Parathyroid adenoma (tissue), 2 donors: ENCODE data around the gene SLC16A1.

ENCODE experiments used
- H2AFZ ChIP-seq: fragments of 300-600 bp; sonication (generic); one replicate; pipeline ENCODE4 v1.7.0; 2017; ENCODE audit warnings: antibody characterized with exemption, mild to moderate bottlenecking
- H3K27ac ChIP-seq: fragments of 300-600 bp; sonication (generic); one replicate; pipeline ENCODE4 v1.7.0; 2017
- H3K27me3 ChIP-seq: fragments of 300-600 bp; sonication (generic); one replicate; pipeline ENCODE4 v1.7.0; 2017; ENCODE audit warnings: low read length; ENCODE audit not compliant: control insufficient read depth, insufficient read depth
- H3K36me3 ChIP-seq: fragments of 300-600 bp; sonication (generic); one replicate; pipeline ENCODE4 v1.7.0; 2017; ENCODE audit warnings: low read length; ENCODE audit not compliant: control insufficient read depth, insufficient read depth
- H3K4me1 ChIP-seq: fragments of 300-600 bp; sonication (generic); one replicate; pipeline ENCODE4 v1.7.0; 2017; ENCODE audit warnings: control low read depth
- H3K4me2 ChIP-seq: fragments of 300-600 bp; sonication (generic); one replicate; pipeline ENCODE4 v1.7.0; 2017; ENCODE audit warnings: low read length
- H3K4me3 ChIP-seq: fragments of 300-600 bp; sonication (generic); one replicate; pipeline ENCODE4 v1.7.0; 2017; ENCODE audit warnings: low read depth, low read length
- H3K79me2 ChIP-seq: fragments of 300-600 bp; sonication (generic); one replicate; pipeline ENCODE4 v1.7.0; 2017; ENCODE audit warnings: control low read depth
- H3K9ac ChIP-seq: fragments of 300-600 bp; sonication (generic); one replicate; pipeline ENCODE4 v1.7.0; 2017; ENCODE audit warnings: mild to moderate bottlenecking
- H3K9me3 ChIP-seq: fragments of 300-600 bp; sonication (generic); one replicate; pipeline ENCODE4 v1.7.0; 2017; ENCODE audit warnings: low read length; ENCODE audit not compliant: control insufficient read depth
- CTCF ChIP-seq: fragments of 300-600 bp; sonication (generic); IDR thresholded peaks from one replicate; pipeline ENCODE4 v1.7.0; 2017; ENCODE audit warnings: antibody characterized with exemption, mild to moderate bottlenecking
- donor health status: primary hyperparathyroidism.

The SLC16A1 gene

GRCh38 chr1:112870887-112871646, 84.9 kb downstream of the SLC16A1 start:
- Histone ChIP-seq H3K9me3 (no peaks in the 10 kb centered on the region), H3K9ac (no peak overlapping the region), H3K27me3 (no peaks in the 10 kb centered on the region), H3K4me3 (no peak overlapping the region), H3K36me3 (no peaks in the 10 kb centered on the region), H2AFZ (no peak overlapping the region), H3K4me1 (no peaks in the 10 kb centered on the region), H3K4me2 (no peak overlapping the region), H3K79me2 (no peaks in the 10 kb centered on the region), H3K27ac (no peak overlapping the region)
- TF ChIP-seq CTCF, result no peak

DNA sequence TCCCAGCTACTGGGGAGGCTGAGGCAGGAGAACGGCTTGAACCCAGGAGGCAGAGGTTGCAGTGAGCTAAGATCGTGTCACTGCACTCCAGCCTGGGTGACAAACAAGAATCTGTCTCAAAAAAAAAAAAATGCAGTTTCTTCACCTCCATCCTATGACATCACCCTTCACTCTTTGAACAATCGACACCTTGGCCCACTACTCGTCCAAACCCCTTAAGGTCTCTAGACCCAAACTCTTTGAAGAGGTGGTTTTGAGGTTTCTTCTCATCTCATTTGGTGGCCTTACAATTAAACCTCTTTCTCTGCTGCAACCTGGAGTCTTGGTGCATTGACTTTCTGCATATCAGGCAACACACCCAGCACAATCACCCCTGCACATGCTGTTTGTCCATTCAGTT, 86.1 kb downstream of the SLC16A1 start:
- no peak overlapping the region for H3K4me2 ChIP-seq
- no peaks in the 10 kb centered on the region for H3K9me3 ChIP-seq
- H3K4me1 ChIP-seq, result no peaks in the 10 kb centered on the region
- H2AFZ ChIP-seq, result no peak overlapping the region
- no peaks in the 10 kb centered on the region for H3K79me2 ChIP-seq
- H3K27ac ChIP-seq, result no peak overlapping the region
- no peaks in the 10 kb centered on the region for H3K36me3 ChIP-seq
- no peak overlapping the region for H3K4me3 ChIP-seq
- H3K9ac ChIP-seq, result no peak overlapping the region
- no peaks in the 10 kb centered on the region for H3K27me3 ChIP-seq
- TF ChIP-seq CTCF, result no peak

DNA sequence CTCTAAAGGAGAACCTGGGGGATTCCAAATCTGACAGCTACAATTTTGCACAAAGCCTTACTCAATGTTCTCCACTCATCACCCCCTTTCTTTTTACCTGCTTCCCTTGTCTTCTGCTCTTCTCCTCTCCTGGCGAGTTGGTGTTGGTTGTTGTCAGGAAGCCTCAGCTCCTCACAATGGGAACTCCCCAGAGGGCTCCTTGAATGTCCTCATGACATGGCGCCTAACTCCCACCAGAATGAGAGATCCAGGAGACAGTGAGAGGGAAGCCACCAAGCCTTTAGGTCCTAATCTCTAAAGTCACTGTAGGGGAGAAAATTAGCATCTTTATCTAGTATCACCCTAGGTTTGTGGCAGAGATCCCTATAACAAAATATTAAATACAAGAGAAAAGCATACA, 87.8 kb downstream of the SLC16A1 start:
- no peak overlapping the region for H3K9ac ChIP-seq
- H3K4me3 ChIP-seq, result no peak overlapping the region
- H3K27me3 ChIP-seq, result no peaks in the 10 kb centered on the region
- H3K4me2 ChIP-seq, result no peak overlapping the region
- H3K36me3 ChIP-seq, result no peaks in the 10 kb centered on the region
- TF ChIP-seq CTCF, result no peak
- H2AFZ ChIP-seq, result no peak overlapping the region
- H3K9me3 ChIP-seq, result no peaks in the 10 kb centered on the region
- no peaks in the 10 kb centered on the region for H3K4me1 ChIP-seq
- no peak overlapping the region for H3K27ac ChIP-seq
- H3K79me2 ChIP-seq, result no peaks in the 10 kb centered on the region

DNA sequence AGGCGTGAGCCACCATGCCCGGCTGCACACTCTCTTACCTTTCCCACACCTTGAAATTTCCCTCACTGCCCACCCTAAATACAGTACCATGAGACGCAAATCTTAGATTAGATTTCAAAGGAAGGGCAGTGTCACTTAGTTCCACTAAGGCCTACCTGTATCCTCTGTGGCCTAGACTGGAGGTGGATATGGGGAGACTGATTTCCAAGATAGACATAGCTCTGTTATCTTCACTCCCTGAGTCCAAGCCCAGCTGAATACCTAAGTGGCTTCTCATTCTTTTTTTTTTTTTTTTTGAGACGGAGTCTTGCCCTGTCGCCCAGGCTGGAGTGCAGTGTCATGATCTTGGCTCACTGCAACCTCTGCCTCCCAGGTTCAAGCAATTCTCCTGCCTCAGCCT, 89.0 kb downstream of the SLC16A1 start:
- Histone ChIP-seq H3K4me1 (no peaks in the 10 kb centered on the region), H3K79me2 (no peaks in the 10 kb centered on the region), H3K9me3 (no peaks in the 10 kb centered on the region), H3K4me3 (no peak overlapping the region), H3K27ac (no peak overlapping the region), H3K9ac (no peak overlapping the region), H3K36me3 (no peaks in the 10 kb centered on the region), H3K4me2 (no peak overlapping the region), H3K27me3 (no peaks in the 10 kb centered on the region), H2AFZ (no peak overlapping the region)
- no peak for TF ChIP-seq CTCF

DNA sequence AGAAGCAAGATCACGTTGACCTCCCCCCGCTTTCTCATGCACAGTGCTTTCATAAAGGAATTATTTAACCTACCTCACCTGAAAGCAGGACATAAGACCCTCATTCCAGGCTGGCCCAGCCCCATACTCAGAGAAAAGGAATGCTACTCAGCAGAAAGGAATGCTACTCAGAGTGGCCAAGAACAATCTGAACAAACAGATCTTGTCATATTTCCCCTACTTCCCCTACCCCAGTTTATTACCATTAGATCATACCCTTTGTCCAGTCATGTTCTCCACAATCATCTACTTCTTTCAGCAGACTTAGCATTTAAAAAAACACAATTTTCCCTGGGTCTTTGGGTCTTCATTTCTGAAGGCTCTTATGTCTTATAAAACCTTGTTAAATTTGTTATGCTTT, 89.8 kb downstream of the SLC16A1 start:
- no peak for TF ChIP-seq CTCF
- no peaks in the 10 kb centered on the region for H3K4me1 ChIP-seq

More for the DNA sequence above, 89.8 kb downstream of the SLC16A1 start:
- Histone ChIP-seq H2AFZ (no peak overlapping the region), H3K9me3 (no peaks in the 10 kb centered on the region), H3K9ac (no peak overlapping the region), H3K27ac (no peak overlapping the region), H3K36me3 (no peaks in the 10 kb centered on the region), H3K4me3 (no peak overlapping the region), H3K27me3 (no peaks in the 10 kb centered on the region), H3K79me2 (no peaks in the 10 kb centered on the region), H3K4me2 (no peak overlapping the region)
